K562 (cell line): ENCODE data around the gene KLHL18. TPM values are rescaled to one million over a fixed set of nuclear protein-coding genes. Genes with fewer than 3 reads are reported as not detected.

ENCODE experiments used
- CCNT2 ChIP-seq: IDR thresholded peaks from 2 replicates; pipeline ENCODE4 v1.6.1; 2011; ENCODE audit warnings: borderline replicate concordance, low read depth, mild to moderate bottlenecking, moderate library complexity, mixed read lengths, low read length; ENCODE audit not compliant: insufficient read length; ENCODE audit errors: extremely low read depth
- ELK1 ChIP-seq: sonication (generic); formaldehyde crosslinking; IDR thresholded peaks from 2 replicates; pipeline ENCODE4 v1.8.1; 2022; ENCODE audit warnings: missing genetic modification reagents
- GATAD2B ChIP-seq: fragments of 450-650 bp; IDR thresholded peaks from 2 replicates; pipeline ENCODE4 v1.6.1; 2017; ENCODE audit warnings: mild to moderate bottlenecking, borderline replicate concordance
- JUND ChIP-seq, 2 experiments: IDR thresholded peaks; 2 replicates in 1 of 2; 3 replicates in 1 of 2; pipeline ENCODE4 v1.6.1; 2011; ENCODE audit warnings: borderline replicate concordance in 2 of 2, low read depth in 2 of 2, low read length in 2 of 2, improper control_type of control experiment in 1 of 2, missing biosample characterization in 1 of 2, missing genetic modification characterization in 1 of 2, missing genetic modification reagents in 1 of 2
- MECOM ChIP-seq: fragments of 250-450 bp; sonication (Bioruptor Pico); IDR thresholded peaks from 2 replicates; pipeline ENCODE4 v1.8.0; 2022; ENCODE audit warnings: inconsistent platforms
- MTF1 ChIP-seq: fragments of 250-450 bp; sonication (Bioruptor Pico); IDR thresholded peaks from 2 replicates; pipeline ENCODE4 v1.9.0; 2021; ENCODE audit warnings: moderate library complexity, mild to moderate bottlenecking, inconsistent platforms, borderline replicate concordance
- SOX6 ChIP-seq: fragments of 450-650 bp; IDR thresholded peaks from 2 replicates; pipeline ENCODE4 v1.6.1; 2014; ENCODE audit warnings: mild to moderate bottlenecking
- ZBTB5 ChIP-seq: fragments of 450-650 bp; IDR thresholded peaks from 2 replicates; pipeline ENCODE4 v1.6.1; 2017; ENCODE audit warnings: antibody characterized with exemption
- ZFP30 ChIP-seq: fragments of 250-450 bp; sonication (Bioruptor Pico); IDR thresholded peaks from 2 replicates; pipeline ENCODE4 v1.8.0; 2022; ENCODE audit warnings: moderate library complexity, mild to moderate bottlenecking, inconsistent platforms, borderline replicate concordance
- ZKSCAN8 ChIP-seq: fragments of 200-800 bp; sonication (Bioruptor generic); IDR thresholded peaks from 2 replicates; pipeline ENCODE4 v1.6.1; 2016; ENCODE audit warnings: missing genetic modification characterization, missing compliant biosample characterization
- ZNF133 ChIP-seq: fragments of 250-450 bp; sonication (Bioruptor Pico); IDR thresholded peaks from 2 replicates; pipeline ENCODE4 v1.4.0; 2020; ENCODE audit warnings: mild to moderate bottlenecking
- ZNF436 ChIP-seq: fragments of 250-450, 450-650 bp; sonication (Bioruptor Pico); formaldehyde crosslinking; IDR thresholded peaks from 2 replicates; pipeline ENCODE4 v1.7.0; 2020; ENCODE audit warnings: mild to moderate bottlenecking
- ZNF695 ChIP-seq: fragments of 450-650 bp; formaldehyde crosslinking; IDR thresholded peaks from 2 replicates; pipeline ENCODE4 v1.4.0; 2020; ENCODE audit warnings: mild to moderate bottlenecking, moderate library complexity
- ZNF717 ChIP-seq: fragments of 250-450 bp; sonication (Bioruptor Pico); IDR thresholded peaks from 2 replicates; pipeline ENCODE4 v1.5.0; 2021
- ZNF764 ChIP-seq: fragments of 250-450 bp; sonication (Bioruptor Pico); IDR thresholded peaks from 2 replicates; pipeline ENCODE4 v1.4.0; 2020; ENCODE audit warnings: low read depth, mild to moderate bottlenecking, moderate library complexity
- ZNF830 ChIP-seq: fragments of 250-450 bp; sonication (Bioruptor Pico); IDR thresholded peaks from 2 replicates; pipeline ENCODE4 v1.5.0; 2021; ENCODE audit warnings: mild to moderate bottlenecking
- polyA plus RNA-seq, 8 experiments: library from polyadenylated mRNA; depleted of rRNA in 4 of 8; stranded (reverse) in 5 of 8; unstranded in 3 of 8; fragments of >200 nt; fragmentation: Nextera tagmentation in 2 of 8; fragmentation: Illumina TruSeq in 1 of 8; extraction: Ambion mirVana in 2 of 8; extraction: Trizol in 1 of 8; gene quantifications; 2 replicates each; pipeline versions ENCODE4 v1.2.1 to v1.2.3, GENCODE V29; 2011 to 2014; ENCODE audit warnings: inconsistent platforms in 1 of 8, missing spikeins in 1 of 8
- total RNA-seq, 7 experiments: library from RNA; depleted of rRNA in 6 of 7; stranded (reverse); fragments of >200 nt in 6 of 7; fragmentation: Illumina TruSeq in 2 of 7; extraction: Trizol in 2 of 7; gene quantifications; 2 replicates each; pipeline versions ENCODE4 v1.2.1 to v1.2.3, GENCODE V29; 2011 to 2021; ENCODE audit warnings: low replicate concordance in 1 of 7
- TF ChIP-seq, protein P1 (sequence below): sonication (generic); formaldehyde crosslinking; IDR thresholded peaks from 2 replicates; pipeline ENCODE4 v1.8.0; 2022; ENCODE audit warnings: mild to moderate bottlenecking, missing genetic modification reagents, borderline replicate concordance
- TF ChIP-seq, protein P2 (sequence below): sonication (generic); formaldehyde crosslinking; IDR thresholded peaks from 2 replicates; pipeline ENCODE4 v1.8.1; 2023; ENCODE audit warnings: mild to moderate bottlenecking, missing genetic modification reagents, moderate library complexity
- TF ChIP-seq, protein P3 (sequence below): sonication (generic); formaldehyde crosslinking; IDR thresholded peaks from 2 replicates; pipeline ENCODE4 v1.8.0; 2022; ENCODE audit warnings: missing genetic modification reagents, mild to moderate bottlenecking, borderline replicate concordance

Gene KLHL18
- total and polyA plus RNA-seq, 9 of the 15 experiments (the other 6 are each of a cell fraction or from before 2014, with no cell fraction given), result 26.7 to 97.5 (median 48.7) TPM

- TF ChIP-seq JUND (IDR thresholded peaks at IDR 0.05; ENCODE audit: borderline replicate concordance, low read depth, low read length), result no peak
- TF ChIP-seq JUND (tag; IDR thresholded peaks at IDR 0.05; ENCODE audit: borderline replicate concordance, low read depth, low read length), result peak; percentile 36; the same call in 2 of the 3 replicates
- no peak for TF ChIP-seq ZNF717 (CRISPR knock-in tag)
- TF ChIP-seq GATAD2B, result no peak
- TF ChIP-seq MTF1 (CRISPR knock-in tag), result no peak
- TF ChIP-seq, protein P1, sequence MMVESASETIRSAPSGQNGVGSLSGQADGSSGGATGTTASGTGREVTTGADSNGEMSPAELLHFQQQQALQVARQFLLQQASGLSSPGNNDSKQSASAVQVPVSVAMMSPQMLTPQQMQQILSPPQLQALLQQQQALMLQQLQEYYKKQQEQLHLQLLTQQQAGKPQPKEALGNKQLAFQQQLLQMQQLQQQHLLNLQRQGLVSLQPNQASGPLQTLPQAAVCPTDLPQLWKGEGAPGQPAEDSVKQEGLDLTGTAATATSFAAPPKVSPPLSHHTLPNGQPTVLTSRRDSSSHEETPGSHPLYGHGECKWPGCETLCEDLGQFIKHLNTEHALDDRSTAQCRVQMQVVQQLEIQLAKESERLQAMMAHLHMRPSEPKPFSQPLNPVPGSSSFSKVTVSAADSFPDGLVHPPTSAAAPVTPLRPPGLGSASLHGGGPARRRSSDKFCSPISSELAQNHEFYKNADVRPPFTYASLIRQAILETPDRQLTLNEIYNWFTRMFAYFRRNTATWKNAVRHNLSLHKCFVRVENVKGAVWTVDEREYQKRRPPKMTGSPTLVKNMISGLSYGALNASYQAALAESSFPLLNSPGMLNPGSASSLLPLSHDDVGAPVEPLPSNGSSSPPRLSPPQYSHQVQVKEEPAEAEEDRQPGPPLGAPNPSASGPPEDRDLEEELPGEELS, result no peak
- no peak for TF ChIP-seq ZKSCAN8
- TF ChIP-seq, protein P2, sequence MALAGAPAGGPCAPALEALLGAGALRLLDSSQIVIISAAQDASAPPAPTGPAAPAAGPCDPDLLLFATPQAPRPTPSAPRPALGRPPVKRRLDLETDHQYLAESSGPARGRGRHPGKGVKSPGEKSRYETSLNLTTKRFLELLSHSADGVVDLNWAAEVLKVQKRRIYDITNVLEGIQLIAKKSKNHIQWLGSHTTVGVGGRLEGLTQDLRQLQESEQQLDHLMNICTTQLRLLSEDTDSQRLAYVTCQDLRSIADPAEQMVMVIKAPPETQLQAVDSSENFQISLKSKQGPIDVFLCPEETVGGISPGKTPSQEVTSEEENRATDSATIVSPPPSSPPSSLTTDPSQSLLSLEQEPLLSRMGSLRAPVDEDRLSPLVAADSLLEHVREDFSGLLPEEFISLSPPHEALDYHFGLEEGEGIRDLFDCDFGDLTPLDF, result no peak
- no peak for TF ChIP-seq ZNF764 (CRISPR knock-in tag)
- TF ChIP-seq ELK1 (CRISPR knock-in tag), result no peak
- TF ChIP-seq CCNT2, result peak; percentile 98
- TF ChIP-seq ZNF436 (CRISPR knock-in tag), result no peak
- TF ChIP-seq ZNF133 (CRISPR knock-in tag), result no peak
- TF ChIP-seq ZNF695 (CRISPR knock-in tag), result no peak
- TF ChIP-seq, protein P3, sequence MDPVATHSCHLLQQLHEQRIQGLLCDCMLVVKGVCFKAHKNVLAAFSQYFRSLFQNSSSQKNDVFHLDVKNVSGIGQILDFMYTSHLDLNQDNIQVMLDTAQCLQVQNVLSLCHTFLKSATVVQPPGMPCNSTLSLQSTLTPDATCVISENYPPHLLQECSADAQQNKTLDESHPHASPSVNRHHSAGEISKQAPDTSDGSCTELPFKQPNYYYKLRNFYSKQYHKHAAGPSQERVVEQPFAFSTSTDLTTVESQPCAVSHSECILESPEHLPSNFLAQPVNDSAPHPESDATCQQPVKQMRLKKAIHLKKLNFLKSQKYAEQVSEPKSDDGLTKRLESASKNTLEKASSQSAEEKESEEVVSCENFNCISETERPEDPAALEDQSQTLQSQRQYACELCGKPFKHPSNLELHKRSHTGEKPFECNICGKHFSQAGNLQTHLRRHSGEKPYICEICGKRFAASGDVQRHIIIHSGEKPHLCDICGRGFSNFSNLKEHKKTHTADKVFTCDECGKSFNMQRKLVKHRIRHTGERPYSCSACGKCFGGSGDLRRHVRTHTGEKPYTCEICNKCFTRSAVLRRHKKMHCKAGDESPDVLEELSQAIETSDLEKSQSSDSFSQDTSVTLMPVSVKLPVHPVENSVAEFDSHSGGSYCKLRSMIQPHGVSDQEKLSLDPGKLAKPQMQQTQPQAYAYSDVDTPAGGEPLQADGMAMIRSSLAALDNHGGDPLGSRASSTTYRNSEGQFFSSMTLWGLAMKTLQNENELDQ (CRISPR knock-in tag), result no peak
- peak; percentile 92; the same call in 1 of the 2 replicates for TF ChIP-seq SOX6
- TF ChIP-seq ZNF830 (CRISPR knock-in tag), result no peak
- no peak for TF ChIP-seq ZBTB5
- TF ChIP-seq ZFP30, result no peak
- TF ChIP-seq MECOM (CRISPR knock-in tag), result no peak
Measured at GRCh38 chr3:47347217-47347801, 64.6 kb downstream of the KLHL18 start (continued).
